Epithelial cell of proximal tubule (primary cell): ENCODE data around the gene KLHL7. TPM values are rescaled to one million over a fixed set of nuclear protein-coding genes. Genes with fewer than 3 reads are reported as not detected.

Source experiments
- DNase-seq: peaks from one replicate; pipeline ENCODE4 v3.0.0-alpha.2; 2011; ENCODE audit warnings: low read depth
- H3K4me3 ChIP-seq: 2 replicates; pipeline ENCODE4 v1.5.1; 2011; ENCODE audit warnings: low read depth, mild to moderate bottlenecking, low read length
- total RNA-seq: library from RNA; depleted of rRNA; stranded (reverse); fragments of >200 nt; gene quantifications from 2 replicates; pipeline ENCODE4 v1.2.3, GENCODE V29; 2015
- TF ChIP-seq, protein P1 (sequence below): conservative IDR thresholded peaks from 2 replicates; pipeline ENCODE4 v1.5.1; 2012; ENCODE audit warnings: low read depth, mild to moderate bottlenecking, low read length

KLHL7 gene
- total RNA-seq, 1 donor from 2014 or later, result 40.8 TPM

DNA sequence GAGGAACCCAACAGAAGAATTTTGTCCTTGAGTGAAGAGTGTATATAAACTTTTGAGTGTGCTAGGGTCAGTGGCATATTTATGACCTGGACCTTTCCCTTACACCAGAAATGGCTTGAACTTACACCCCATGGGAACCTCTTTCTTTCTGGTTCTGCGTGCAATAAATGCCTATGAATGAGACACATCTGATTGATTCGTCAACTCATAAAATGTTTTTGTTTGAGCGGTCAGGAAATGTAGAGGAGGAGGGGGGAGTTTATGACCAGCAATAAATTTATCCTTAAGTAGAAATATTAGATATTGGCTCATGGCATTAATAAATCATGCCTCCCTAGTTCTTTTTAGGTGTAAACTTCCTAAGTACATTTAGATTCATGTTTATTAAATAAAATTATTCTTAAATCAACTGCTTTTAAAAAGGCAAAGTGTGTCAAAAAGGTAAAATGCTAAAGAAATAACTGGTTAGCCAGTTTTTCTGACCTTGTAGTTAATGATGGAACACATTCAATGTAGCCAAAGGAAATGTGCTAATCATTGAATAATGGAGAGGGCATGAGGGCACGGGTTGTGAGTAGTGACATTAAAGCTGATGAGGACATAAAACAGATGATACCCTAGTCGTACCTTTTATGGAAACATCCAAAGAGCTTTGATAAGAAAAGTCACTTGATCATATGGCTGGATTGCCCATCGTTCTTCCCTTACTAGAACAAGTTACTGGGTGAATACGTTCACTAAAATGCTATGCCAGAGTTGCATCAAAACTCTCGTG is 62.7 kb downstream of the KLHL7 start:
- no peak overlapping the region for H3K4me3 ChIP-seq
- DNase-seq, result no peak
- TF ChIP-seq, protein P1, sequence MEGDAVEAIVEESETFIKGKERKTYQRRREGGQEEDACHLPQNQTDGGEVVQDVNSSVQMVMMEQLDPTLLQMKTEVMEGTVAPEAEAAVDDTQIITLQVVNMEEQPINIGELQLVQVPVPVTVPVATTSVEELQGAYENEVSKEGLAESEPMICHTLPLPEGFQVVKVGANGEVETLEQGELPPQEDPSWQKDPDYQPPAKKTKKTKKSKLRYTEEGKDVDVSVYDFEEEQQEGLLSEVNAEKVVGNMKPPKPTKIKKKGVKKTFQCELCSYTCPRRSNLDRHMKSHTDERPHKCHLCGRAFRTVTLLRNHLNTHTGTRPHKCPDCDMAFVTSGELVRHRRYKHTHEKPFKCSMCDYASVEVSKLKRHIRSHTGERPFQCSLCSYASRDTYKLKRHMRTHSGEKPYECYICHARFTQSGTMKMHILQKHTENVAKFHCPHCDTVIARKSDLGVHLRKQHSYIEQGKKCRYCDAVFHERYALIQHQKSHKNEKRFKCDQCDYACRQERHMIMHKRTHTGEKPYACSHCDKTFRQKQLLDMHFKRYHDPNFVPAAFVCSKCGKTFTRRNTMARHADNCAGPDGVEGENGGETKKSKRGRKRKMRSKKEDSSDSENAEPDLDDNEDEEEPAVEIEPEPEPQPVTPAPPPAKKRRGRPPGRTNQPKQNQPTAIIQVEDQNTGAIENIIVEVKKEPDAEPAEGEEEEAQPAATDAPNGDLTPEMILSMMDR, result no peak

DNA sequence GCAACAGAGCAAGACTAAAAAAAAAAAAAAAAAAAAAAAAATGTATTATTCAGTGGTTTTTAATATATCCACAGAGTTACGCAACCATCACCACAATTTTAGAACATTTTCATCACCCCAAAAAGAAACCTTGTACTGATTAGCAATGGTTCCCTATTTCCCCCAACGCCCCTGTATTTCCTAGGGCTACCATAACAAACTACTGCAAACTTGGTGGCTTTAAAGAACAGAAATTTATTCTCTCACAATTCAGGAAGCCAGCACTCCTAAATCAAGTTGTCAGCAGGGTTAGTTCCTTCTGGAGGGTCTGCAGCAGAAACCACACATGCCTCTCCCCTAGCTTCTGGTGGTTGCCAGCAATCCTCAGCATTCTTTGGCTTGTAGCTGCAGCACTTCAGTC is 70.4 kb downstream of the KLHL7 start:
- TF ChIP-seq, protein P1, result no peak
- DNase-seq, result no peak
- H3K4me3 ChIP-seq, result no peak overlapping the region

DNA sequence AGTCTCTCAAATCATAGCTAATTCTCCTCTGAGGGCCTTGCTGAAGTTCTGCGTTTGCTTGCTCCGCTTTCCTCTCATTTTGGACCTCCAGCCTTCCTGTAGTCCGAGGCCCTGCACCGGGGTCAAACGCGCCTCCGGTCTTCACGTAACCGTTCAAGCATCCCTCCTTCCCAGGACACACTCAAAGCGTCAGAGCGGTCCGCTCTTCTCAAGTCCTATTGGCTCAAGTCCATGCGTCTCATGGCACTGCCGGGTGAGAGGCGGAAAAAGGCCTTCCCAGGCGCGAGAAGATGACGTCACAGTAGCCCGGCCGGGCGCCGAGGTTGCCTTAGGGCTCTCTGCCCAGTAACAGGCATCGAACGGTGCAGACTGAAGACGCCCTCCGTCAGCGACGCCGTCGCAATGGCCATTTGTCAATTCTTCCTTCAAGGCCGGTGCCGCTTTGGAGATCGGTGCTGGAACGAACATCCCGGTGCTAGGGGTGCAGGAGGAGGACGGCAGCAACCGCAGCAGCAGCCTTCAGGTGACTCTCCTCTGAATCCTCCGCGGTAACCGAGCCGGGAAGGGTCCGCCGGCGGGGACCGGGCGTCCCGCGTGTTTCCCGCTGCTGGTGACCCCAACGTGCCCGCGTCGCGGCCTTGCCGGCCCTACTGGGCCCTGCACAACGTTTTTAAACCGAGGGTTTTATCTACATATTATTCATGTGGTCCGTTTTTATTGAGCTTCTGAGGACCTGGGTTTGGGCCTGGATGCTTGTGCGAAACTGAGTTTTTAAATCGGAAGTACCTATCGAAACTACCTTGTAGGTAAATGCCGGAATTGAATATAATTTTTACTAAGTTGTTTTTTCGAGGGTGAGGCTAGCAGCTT is 76.3 kb downstream of the KLHL7 start, which contains the start of gene NUP42:
Gene NUP42, plus strand, starts transcription at position 365 of the 870 bp plus-strand sequence. Its CDS starts 38 bp downstream, at position 403.
- peak; percentile 98 for DNase-seq

DNA sequence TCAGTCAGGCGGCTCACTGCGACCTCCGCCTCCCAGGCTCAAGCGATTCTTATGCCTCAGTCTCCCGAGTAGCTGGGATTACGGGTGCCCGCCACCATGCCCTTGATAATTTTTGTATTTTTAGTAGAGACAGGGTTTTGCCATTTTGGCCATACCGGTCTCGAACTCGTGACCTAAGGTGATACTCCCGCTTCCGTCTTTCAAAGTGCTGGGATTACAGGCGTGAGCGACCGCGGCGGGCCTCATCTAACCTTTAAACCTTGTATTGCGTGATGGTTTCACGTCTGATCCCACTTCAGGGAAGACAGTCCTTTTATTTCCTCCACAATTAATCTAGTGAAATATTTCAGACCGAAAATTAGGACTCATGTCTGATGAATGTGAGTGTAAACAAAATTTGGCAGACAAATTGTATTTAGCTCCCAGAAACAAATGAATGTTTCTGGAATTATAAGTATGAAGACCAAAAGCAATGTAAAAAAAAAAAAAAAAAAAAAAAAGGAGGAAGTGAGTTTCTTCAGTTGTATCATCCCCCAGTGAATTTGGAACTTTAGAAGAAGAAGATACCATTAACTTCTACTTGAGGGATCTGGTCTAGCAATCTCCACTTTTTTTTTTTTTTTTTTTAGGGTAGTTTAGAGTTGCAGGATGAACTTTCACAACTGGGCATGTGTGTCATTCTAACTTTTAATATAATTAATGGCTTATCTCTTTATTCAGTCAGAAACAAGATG is 77.9 kb downstream of the KLHL7 start:
- peak overlapping the region; percentile 94 for H3K4me3 ChIP-seq

More for the DNA sequence above, 76.3 kb downstream of the KLHL7 start, which contains the start of gene NUP42:
- peak within 1 kb of the TSS; percentile 94 for H3K4me3 ChIP-seq
- TF ChIP-seq, protein P1, result no peak

DNA sequence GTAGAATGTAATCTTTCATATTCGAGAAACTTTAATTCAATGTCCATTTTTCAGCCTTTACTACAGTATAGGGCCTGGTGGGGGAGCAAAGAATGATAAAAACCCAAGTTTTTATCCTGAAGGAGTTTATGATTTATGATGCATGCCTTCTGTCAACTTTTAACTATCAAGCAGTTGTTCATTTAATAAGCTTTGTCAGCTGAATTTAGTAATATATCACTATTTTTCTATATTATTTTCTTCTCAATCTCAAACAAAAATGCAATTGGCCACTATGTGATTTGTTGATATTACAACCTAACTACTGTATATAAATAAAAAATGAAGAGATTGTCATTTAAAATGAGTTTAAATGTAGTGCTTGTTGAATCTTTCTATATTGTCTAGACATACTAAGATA is 78.7 kb downstream of the KLHL7 start:
- TF ChIP-seq, protein P1, result no peak
- DNase-seq, result no peak
- no peak overlapping the region for H3K4me3 ChIP-seq

More for the DNA sequence above, 77.9 kb downstream of the KLHL7 start:
- no peak for DNase-seq
- TF ChIP-seq, protein P1, result no peak

DNA sequence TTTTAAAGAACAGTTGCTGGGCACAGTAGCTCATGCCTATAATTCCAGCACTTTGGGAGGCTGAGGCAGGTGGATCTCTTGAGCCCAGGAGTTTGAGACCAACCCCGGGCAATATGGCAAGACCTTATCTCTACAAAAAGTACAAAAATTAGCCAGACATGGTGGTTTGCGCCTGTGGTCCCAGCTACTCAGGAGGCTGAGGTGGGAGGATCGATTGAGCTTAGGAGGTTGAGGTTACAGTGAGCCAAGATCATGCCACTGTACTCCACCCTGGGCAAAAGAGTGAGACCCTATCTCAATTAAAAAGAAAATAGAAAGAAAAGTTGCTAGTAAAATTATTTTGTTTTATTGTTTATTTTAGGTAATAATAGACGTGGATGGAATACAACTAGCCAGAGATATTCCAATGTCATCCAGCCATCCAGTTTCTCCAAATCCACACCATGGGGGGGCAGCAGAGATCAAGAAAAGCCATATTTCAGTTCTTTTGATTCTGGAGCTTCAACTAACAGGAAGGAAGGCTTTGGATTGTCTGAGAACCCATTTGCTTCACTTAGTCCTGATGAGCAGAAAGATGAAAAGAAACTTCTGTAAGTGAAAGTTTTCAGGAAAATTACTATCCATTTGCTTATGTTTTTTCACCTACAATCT is 79.2 kb downstream of the KLHL7 start:
- DNase-seq, result no peak
- TF ChIP-seq, protein P1, result peak; percentile 72
- no peak overlapping the region for H3K4me3 ChIP-seq
